Adrenal gland (tissue), 5 donors: ENCODE measurements around the gene EFL1.

Source experiments
- CTCF ChIP-seq, 6 experiments: fragments of 450-650 bp in 4 of 6; fragments of 200-600 bp in 2 of 6; sonication (generic) in 1 of 6; IDR thresholded peaks; 1 replicate in 5 of 6; 2 replicates in 1 of 6; pipeline versions ENCODE4 v1.5.1 to v1.8.0; 2016 to 2021; ENCODE audit warnings: antibody characterized with exemption in 6 of 6, mild to moderate bottlenecking in 2 of 6, moderate library complexity in 1 of 6
- POLR2A ChIP-seq, 2 donors: fragments of 450-650 bp; IDR thresholded peaks; one replicate each; pipeline ENCODE4 v1.6.1; 2017; ENCODE audit warnings: antibody characterized with exemption in 2 of 2, mild to moderate bottlenecking in 2 of 2, moderate library complexity in 1 of 2
- donor health status: DM: no; HTN: no; CAD: no.

- TF ChIP-seq POLR2A (IDR thresholded peaks at IDR 0.05) (no peak), CTCF (IDR thresholded peaks at IDR 0.05) (peak; percentile 67 to 82 (median 76))
These were observed 122.7 kb downstream of the EFL1 start for GRCh38 chr15:82139823-82140268.
